ENCODE measurements around the gene RBM20. TPM values are rescaled to one million over a fixed set of nuclear protein-coding genes. Genes with fewer than 3 reads are reported as not detected.
A peak's percentile ranks its signal among the peaks of the same experiment; 100 is the strongest.

Gene RBM20
- total and polyA plus RNA-seq, 10 of the 15 experiments (the other 5 are each of a cell fraction or from before 2014, with no cell fraction given), result 0.04 to 0.26 (median 0.15) TPM

- FAIRE-seq (peak; percentile 69), ATAC-seq (peak; percentile 39), DNase-seq (ENCODE audit: low read depth, low spot score) (peak; percentile 78)
- Histone ChIP-seq H3K36me3 (ENCODE audit: control insufficient read depth in 2 of 2, insufficient read depth in 2 of 2, low read length in 1 of 2) (no peaks in the 10 kb centered on the region), H3K4me1 (ENCODE audit: control insufficient read depth, insufficient read depth, low read length) (peaks cover 67% of the 10 kb centered on the region), H3K4me2 (ENCODE audit: control insufficient read depth, insufficient read depth) (peak overlapping the region; percentile 56), H3K4me3 (no peak overlapping the region), H3K79me2 (ENCODE audit: control insufficient read depth, insufficient read depth, low read length) (no peaks in the 10 kb centered on the region; the same call in 1 of the 2 replicates), H3K27me3 (replicated peaks in 1 of 2; ENCODE audit: control insufficient read depth in 2 of 2, insufficient read depth in 2 of 2, low read length in 1 of 2) (no peaks in the 10 kb centered on the region), H3K9ac (ENCODE audit: control insufficient read depth, insufficient read depth, low read length) (peak overlapping the region; percentile 18; the same call in 1 of the 2 replicates), H2AFZ (ENCODE audit: control insufficient read depth, low read depth, low read length) (peak overlapping the region; percentile 45), H3K27ac (ENCODE audit: control insufficient read depth, insufficient read depth) (peak overlapping the region; percentile 98), H3K9me3 (replicated peaks; ENCODE audit: control insufficient read depth, insufficient read depth, low read length) (peaks cover 2% of the 10 kb centered on the region; the same call in 1 of the 3 replicates), H4K20me1 (ENCODE audit: control insufficient read depth, insufficient read depth) (no peaks in the 10 kb centered on the region)
- intact Hi-C loops (cut with micrococcal nuclease; ENCODE audit: unreplicated experiment), result no loop called here
- no TSS peak for BruUV-seq (replicated peaks)
- ChIA-PET SMC1A (ENCODE audit: uncharacterized antibody, unreplicated experiment) (interaction anchor here (0.6 to 6.8 kb wide), 21 partner anchors 9 to 92 kb away, joined by 3 to 188 read pairs (median 7); partner anchors contain the start of gene PDCD4), RAD21 (ENCODE audit: unreplicated experiment) (interaction anchor here (0.7 to 5.2 kb wide), 20 partner anchors 8 to 244 kb away, joined by 3 to 135 read pairs (median 5); partner anchors contain the start of genes BBIP1, PDCD4 and SHOC2), POLR2A (interaction anchor here (0.6 to 6.7 kb wide), 13 partner anchors 10 to 82 kb away, joined by 3 to 145 read pairs (median 5); partner anchors contain the start of genes BBIP1, PDCD4 and SHOC2), CTCF (interaction anchor here (0.8 to 5.4 kb wide), 10 partner anchors 9 to 247 kb away, joined by 3 to 68 read pairs (median 3); no protein-coding TSS in a partner anchor)
- WGBS (ENCODE audit: insufficient coverage, insufficient replicate concordance, low lambda C conversion rate, missing lambda C conversion rate), result 71% methylated on average over 12 of the region's 12 CpGs
- in situ Hi-C loops (cut with MboI), result no loop called here
- TF ChIP-seq IKZF2 (IDR thresholded peaks at IDR 0.05) (peak in 1 of 2 experiments; percentile 55; a peak in 2 of 4 replicates), RBBP5 (conservative IDR thresholded peaks at IDR 0.05) (no peak), POU2F2 (IDR thresholded peaks at IDR 0.05; ENCODE audit: borderline replicate concordance, low read depth, low read length) (peak; percentile 72; the same call in 1 of the 3 replicates), DPF2 (IDR thresholded peaks at IDR 0.05) (peak; percentile 48; the same call in 1 of the 2 replicates), IKZF1 (conservative IDR thresholded peaks at IDR 0.05) (peak; percentile 57; the same call in 1 of the 2 replicates), ESRRA (IDR thresholded peaks at IDR 0.05; ENCODE audit: low read length) (no peak), CHD2 (IDR thresholded peaks at IDR 0.05; ENCODE audit: borderline replicate concordance, low read depth, low read length) (no peak), ELK1 (IDR thresholded peaks at IDR 0.05; ENCODE audit: low read depth, low read length) (no peak), SRF (IDR thresholded peaks at IDR 0.05; ENCODE audit: low read depth in 2 of 2, low read length in 2 of 2) (no peak), E4F1 (IDR thresholded peaks at IDR 0.05; ENCODE audit: borderline replicate concordance, partially characterized antibody) (no peak), TARDBP (IDR thresholded peaks at IDR 0.05; ENCODE audit: borderline replicate concordance) (no peak), NFXL1 (IDR thresholded peaks at IDR 0.05; ENCODE audit: borderline replicate concordance) (no peak), BMI1 (IDR thresholded peaks at IDR 0.05; ENCODE audit: borderline replicate concordance) (no peak), CEBPB (IDR thresholded peaks at IDR 0.05; ENCODE audit: borderline replicate concordance in 1 of 2, low read depth in 2 of 2, low read length in 2 of 2) (peak in 1 of 2 experiments; percentile 89; a peak in 1 of 4 replicates), WRNIP1 (IDR thresholded peaks at IDR 0.05; ENCODE audit: borderline replicate concordance, low read depth, low read length) (no peak), RB1 (IDR thresholded peaks at IDR 0.05; ENCODE audit: borderline replicate concordance) (peak; percentile 43; the same call in 1 of the 2 replicates), ZZZ3 (IDR thresholded peaks at IDR 0.05; ENCODE audit: control insufficient read depth, insufficient read length, low read depth) (no peak), MEF2B (IDR thresholded peaks at IDR 0.05; ENCODE audit: partially characterized antibody, poor library complexity, severe bottlenecking) (peak; percentile 94), NFYA (IDR thresholded peaks at IDR 0.05; ENCODE audit: borderline replicate concordance, low read depth, low read length) (no peak), ZNF207 (IDR thresholded peaks at IDR 0.05; ENCODE audit: borderline replicate concordance) (0 out of 2 replicates have a peak, but pooled peaks have one; percentile 12)
Measured at GRCh38 chr10:110857265-110858171, 213.4 kb downstream of the RBM20 start.

Measured in GM12878 (cell line).